Measurements from ENCODE around the gene RPS6KA5.

DNA sequence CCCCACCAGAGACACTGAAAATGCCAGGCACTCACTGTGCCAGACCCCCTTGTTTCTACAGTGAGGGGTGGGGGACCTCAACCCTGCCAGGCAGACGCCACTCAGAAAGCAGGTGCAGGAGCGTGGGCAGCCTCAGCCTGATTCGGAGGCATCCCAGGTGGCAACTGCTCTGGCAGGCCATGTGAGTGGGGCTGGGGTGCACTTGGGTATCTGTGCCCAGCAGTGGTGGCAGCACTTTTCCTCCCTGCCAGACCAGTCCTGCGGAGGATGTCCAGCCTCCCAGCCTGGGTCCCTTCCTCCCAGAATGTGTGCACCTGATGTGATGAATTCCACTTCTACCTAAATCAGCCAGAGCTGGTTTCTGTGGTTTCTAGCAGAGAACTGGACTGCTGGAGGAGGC, 230.8 kb downstream of the RPS6KA5 start:
- TF ChIP-seq EZH2 (IDR thresholded peaks at IDR 0.05), result no peak
- TF ChIP-seq RAD21 (IDR thresholded peaks at IDR 0.05; ENCODE audit: low read depth), result no peak
- TF ChIP-seq, protein P1, sequence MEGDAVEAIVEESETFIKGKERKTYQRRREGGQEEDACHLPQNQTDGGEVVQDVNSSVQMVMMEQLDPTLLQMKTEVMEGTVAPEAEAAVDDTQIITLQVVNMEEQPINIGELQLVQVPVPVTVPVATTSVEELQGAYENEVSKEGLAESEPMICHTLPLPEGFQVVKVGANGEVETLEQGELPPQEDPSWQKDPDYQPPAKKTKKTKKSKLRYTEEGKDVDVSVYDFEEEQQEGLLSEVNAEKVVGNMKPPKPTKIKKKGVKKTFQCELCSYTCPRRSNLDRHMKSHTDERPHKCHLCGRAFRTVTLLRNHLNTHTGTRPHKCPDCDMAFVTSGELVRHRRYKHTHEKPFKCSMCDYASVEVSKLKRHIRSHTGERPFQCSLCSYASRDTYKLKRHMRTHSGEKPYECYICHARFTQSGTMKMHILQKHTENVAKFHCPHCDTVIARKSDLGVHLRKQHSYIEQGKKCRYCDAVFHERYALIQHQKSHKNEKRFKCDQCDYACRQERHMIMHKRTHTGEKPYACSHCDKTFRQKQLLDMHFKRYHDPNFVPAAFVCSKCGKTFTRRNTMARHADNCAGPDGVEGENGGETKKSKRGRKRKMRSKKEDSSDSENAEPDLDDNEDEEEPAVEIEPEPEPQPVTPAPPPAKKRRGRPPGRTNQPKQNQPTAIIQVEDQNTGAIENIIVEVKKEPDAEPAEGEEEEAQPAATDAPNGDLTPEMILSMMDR (IDR thresholded peaks at IDR 0.05 in 2 of 3, conservative IDR thresholded peaks at IDR 0.05 in 1 of 3; ENCODE audit: borderline replicate concordance in 1 of 3, insufficient read depth in 1 of 3, low read depth in 2 of 3, low read length in 2 of 3), result no peak
- TF ChIP-seq EGR1 (IDR thresholded peaks at IDR 0.05; ENCODE audit: low read depth), result no peak
- TF ChIP-seq POLR2A (IDR thresholded peaks at IDR 0.05; ENCODE audit: borderline replicate concordance, extremely low read depth, insufficient read depth, insufficient read length), result no peak

Data from HCT116 (cell line).